GM23338 (cell line): ENCODE measurements around the gene EXPH5. TPM values are rescaled to one million over a fixed set of nuclear protein-coding genes. Genes with fewer than 3 reads are reported as not detected.

ENCODE experiments used
- ATAC-seq: fragments of 200-7000 bp; cut with Tn5 transposase; 3 replicates; pipeline ENCODE4 v1.9.1; 2020
- DNase-seq: peaks from one replicate; pipeline ENCODE4 v3.0.0-alpha.2; 2015; ENCODE audit warnings: low spot score
- H2AFZ ChIP-seq: fragments of 200-600 bp; sonication (generic); 2 replicates; pipeline ENCODE4 v1.8.0; 2016; ENCODE audit warnings: antibody characterized with exemption, mild to moderate bottlenecking, moderate library complexity
- H3F3A ChIP-seq: fragments of 200-600 bp; sonication (generic); replicated peaks from 2 replicates; pipeline ENCODE4 v1.8.0; 2017; ENCODE audit warnings: antibody characterized with exemption, mixed run types, low read depth
- H3K27ac ChIP-seq: fragments of 200-600 bp; sonication (generic); 2 replicates; pipeline ENCODE4 v1.6.1; 2016; ENCODE audit warnings: low read depth
- H3K27me3 ChIP-seq: fragments of 200-600 bp; sonication (generic); 2 replicates; pipeline ENCODE4 v1.8.0; 2016; ENCODE audit warnings: mild to moderate bottlenecking, mixed run types, moderate library complexity; ENCODE audit not compliant: insufficient read depth
- H3K36me3 ChIP-seq: fragments of 200-600 bp; sonication (generic); 2 replicates; pipeline ENCODE4 v1.8.0; 2016; ENCODE audit warnings: mild to moderate bottlenecking; ENCODE audit not compliant: insufficient read depth
- H3K4me1 ChIP-seq: fragments of 200-600 bp; sonication (generic); 2 replicates; pipeline ENCODE4 v1.8.0; 2016; ENCODE audit warnings: mild to moderate bottlenecking, moderate library complexity; ENCODE audit not compliant: insufficient read depth
- H3K4me2 ChIP-seq: fragments of 200-600 bp; sonication (generic); 2 replicates; pipeline ENCODE4 v1.7.1; 2017; ENCODE audit warnings: mixed run types
- H3K4me3 ChIP-seq: fragments of 200-600 bp; sonication (generic); 2 replicates; pipeline ENCODE4 v1.6.1; 2016; ENCODE audit warnings: mixed run types
- H3K79me2 ChIP-seq: fragments of 200-600 bp; sonication (generic); replicated peaks from 2 replicates; pipeline ENCODE4 v1.8.0; 2017; ENCODE audit warnings: mild to moderate bottlenecking; ENCODE audit not compliant: insufficient read depth
- H3K9me2 ChIP-seq: fragments of 200-600 bp; sonication (generic); 2 replicates; pipeline ENCODE4 v1.8.0; 2017; ENCODE audit not compliant: insufficient read depth
- H4K20me1 ChIP-seq: fragments of 200-600 bp; sonication (generic); replicated peaks from 2 replicates; pipeline ENCODE4 v1.8.0; 2017; ENCODE audit warnings: mild to moderate bottlenecking; ENCODE audit not compliant: insufficient read depth
- H3K27ac Mint-ChIP-seq: 2 replicates; pipeline ENCODE4 v1.8.0; 2020; ENCODE audit warnings: inconsistent platforms, mild to moderate bottlenecking, moderate library complexity, mixed read lengths
- H3K27me3 Mint-ChIP-seq: 3 replicates; pipeline ENCODE4 v1.8.0; 2022; ENCODE audit warnings: low read depth, mild to moderate bottlenecking, moderate library complexity, mixed read lengths, inconsistent platforms; ENCODE audit not compliant: insufficient read depth, poor library complexity
- H3K36me3 Mint-ChIP-seq: 3 replicates; pipeline ENCODE4 v1.8.0; 2021; ENCODE audit warnings: low read depth, mild to moderate bottlenecking, inconsistent platforms, moderate library complexity, mixed read lengths
- H3K4me1 Mint-ChIP-seq: 3 replicates; pipeline ENCODE4 v1.8.0; 2020; ENCODE audit warnings: mild to moderate bottlenecking, inconsistent platforms, mixed read lengths
- H3K4me3 Mint-ChIP-seq: 3 replicates; pipeline ENCODE4 v1.8.0; 2021; ENCODE audit warnings: moderate library complexity, mild to moderate bottlenecking, inconsistent platforms, mixed read lengths
- H3K9me3 Mint-ChIP-seq: 3 replicates; pipeline ENCODE4 v1.8.0; 2020; ENCODE audit warnings: moderate library complexity, mild to moderate bottlenecking, inconsistent platforms, mixed read lengths
- CREB1 ChIP-seq: fragments of 250-450 bp; sonication (Bioruptor Pico); IDR thresholded peaks from 2 replicates; pipeline ENCODE4 v1.5.0; 2020; ENCODE audit warnings: low read depth, mild to moderate bottlenecking, moderate library complexity
- CTCF ChIP-seq, 2 experiments: fragments of 200-600 bp in 1 of 2; sonication (generic) in 1 of 2; conservative IDR thresholded peaks; 2 replicates each; pipeline versions ENCODE4 v1.5.1 to v1.6.1; 2016 to 2017; ENCODE audit warnings: antibody characterized with exemption in 2 of 2, low read depth in 2 of 2, mild to moderate bottlenecking in 2 of 2, moderate library complexity in 1 of 2
- ETS1 ChIP-seq: IDR thresholded peaks from 2 replicates; pipeline ENCODE4 v1.6.1; 2016; ENCODE audit warnings: antibody characterized with exemption
- EZH2 ChIP-seq: fragments of 200-600 bp; sonication (generic); IDR thresholded peaks from one replicate; pipeline ENCODE4 v1.8.0; 2017; ENCODE audit warnings: antibody characterized with exemption, mild to moderate bottlenecking, low read depth; ENCODE audit not compliant: unreplicated experiment
- EZH2phosphoT487 ChIP-seq: fragments of 200-600 bp; sonication (generic); IDR thresholded peaks from one replicate; pipeline ENCODE4 v1.8.1; 2018; ENCODE audit warnings: antibody characterized with exemption; ENCODE audit not compliant: unreplicated experiment
- JUNB ChIP-seq: IDR thresholded peaks from one replicate; pipeline ENCODE4 v1.6.1; 2016; ENCODE audit warnings: antibody characterized with exemption; ENCODE audit not compliant: unreplicated experiment
- NANOG ChIP-seq: IDR thresholded peaks from 2 replicates; pipeline ENCODE4 v1.6.1; 2016; ENCODE audit warnings: antibody characterized with exemption, borderline replicate concordance
- POLR2AphosphoS5 ChIP-seq: IDR thresholded peaks from 2 replicates; pipeline ENCODE4 v1.6.1; 2016; ENCODE audit warnings: antibody characterized with exemption, low read depth
- REST ChIP-seq: IDR thresholded peaks from one replicate; pipeline ENCODE4 v1.6.1; 2018; ENCODE audit warnings: antibody characterized with exemption; ENCODE audit not compliant: unreplicated experiment
- STAT1 ChIP-seq: IDR thresholded peaks from one replicate; pipeline ENCODE4 v1.6.1; 2016; ENCODE audit warnings: antibody characterized with exemption; ENCODE audit not compliant: unreplicated experiment
- ZNF114 ChIP-seq: fragments of 250-450 bp; sonication (Bioruptor Pico); IDR thresholded peaks from 2 replicates; pipeline ENCODE4 v1.5.0; 2020; ENCODE audit warnings: mild to moderate bottlenecking, moderate library complexity
- ZNF331 ChIP-seq: fragments of 250-450 bp; sonication (Bioruptor Pico); IDR thresholded peaks from 2 replicates; pipeline ENCODE4 v1.5.0; 2020; ENCODE audit warnings: low read depth, mild to moderate bottlenecking, moderate library complexity
- ZNF462 ChIP-seq: fragments of 250-450 bp; sonication (Bioruptor Pico); IDR thresholded peaks from 2 replicates; pipeline ENCODE4 v1.5.0; 2020; ENCODE audit warnings: mild to moderate bottlenecking, moderate library complexity
- polyA plus RNA-seq: library from polyadenylated mRNA; unstranded; fragments of >200 nt; fragmentation: Nextera tagmentation; extraction: Ambion mirVana; gene quantifications from 2 replicates; pipeline ENCODE4 v1.2.1, GENCODE V29; 2016
- total RNA-seq: library from RNA; depleted of rRNA; stranded (reverse); fragments of >200 nt; shearing (Covaris generic); gene quantifications from 2 replicates; pipeline ENCODE4 v1.2.3, GENCODE V29; 2014

EXPH5 gene
- total and polyA plus RNA-seq, 2 experiments from 2014 or later: 3.6 to 12.6 TPM

- Mint-ChIP-seq H3K4me3 (no peak overlapping the region), H3K36me3 (peaks cover 16% of the 10 kb centered on the region), H3K27me3 (no peaks in the 10 kb centered on the region), H3K9me3 (no peaks in the 10 kb centered on the region), H3K4me1 (peaks cover 3% of the 10 kb centered on the region; the same call in 1 of the 3 replicates), H3K27ac (no peak overlapping the region)
- Histone ChIP-seq H3K79me2 (no peaks in the 10 kb centered on the region), H3K27me3 (no peaks in the 10 kb centered on the region), H3K36me3 (peaks cover 3% of the 10 kb centered on the region; the same call in 1 of the 2 replicates), H3K9me2 (peaks cover 5% of the 10 kb centered on the region; the same call in 1 of the 2 replicates), H3K27ac (no peak overlapping the region), H3K4me2 (no peak overlapping the region), H2AFZ (no peak overlapping the region), H4K20me1 (no peaks in the 10 kb centered on the region), H3K4me1 (no peaks in the 10 kb centered on the region), H3F3A (no peaks in the 10 kb centered on the region), H3K4me3 (no peak overlapping the region)
- TF ChIP-seq POLR2AphosphoS5: no peak
- TF ChIP-seq STAT1: no peak
- no peak for TF ChIP-seq NANOG
- no peak for TF ChIP-seq ETS1
- TF ChIP-seq ZNF114: no peak
- no peak for TF ChIP-seq ZNF331 (CRISPR knock-in tag)
- TF ChIP-seq EZH2phosphoT487: no peak
- no peak for TF ChIP-seq ZNF462 (CRISPR knock-in tag)
- no peak for TF ChIP-seq CREB1 (CRISPR knock-in tag)
- no peak for TF ChIP-seq JUNB
- no peak for TF ChIP-seq REST
- TF ChIP-seq EZH2: no peak
- TF ChIP-seq CTCF (conservative IDR thresholded peaks at IDR 0.05; ENCODE audit: low read depth in 2 of 2): no peak
- ATAC-seq (no peak), DNase-seq (no peak)
Measured at GRCh38 chr11:108516125-108516524, 77.4 kb downstream of the EXPH5 start.
